HUES64 (cell line): ENCODE measurements around the gene ARHGDIG.

Source experiments
- H3K27ac ChIP-seq: 2 replicates; pipeline ENCODE4 v1.7.0; 2013; ENCODE audit warnings: low read depth, low read length, inconsistent platforms
- H3K27me3 ChIP-seq: 2 replicates; pipeline ENCODE4 v1.6.1; 2013; ENCODE audit warnings: mild to moderate bottlenecking, low read length; ENCODE audit not compliant: insufficient read depth
- H3K36me3 ChIP-seq: 2 replicates; pipeline ENCODE4 v1.6.1; 2013; ENCODE audit warnings: mild to moderate bottlenecking, low read length; ENCODE audit not compliant: insufficient read depth
- H3K4me1 ChIP-seq: 2 replicates; pipeline ENCODE4 v1.6.1; 2013; ENCODE audit warnings: mild to moderate bottlenecking, low read length, moderate library complexity; ENCODE audit not compliant: insufficient read depth
- H3K4me3 ChIP-seq: 2 replicates; pipeline ENCODE4 v1.5.1; 2013; ENCODE audit warnings: mild to moderate bottlenecking, low read length, moderate library complexity
- H3K9ac ChIP-seq: 2 replicates; pipeline ENCODE4 v1.6.1; 2013; ENCODE audit warnings: mild to moderate bottlenecking, low read depth, low read length
- H3K9me3 ChIP-seq: 2 replicates; pipeline ENCODE4 v1.6.1; 2013; ENCODE audit warnings: low read depth, low read length; ENCODE audit not compliant: insufficient read depth
- WGBS: fragments of 150-250, 120-280 bp; methylation state at CpG from one replicate; pipeline ENCODE4 v1.1.7; 2013; ENCODE audit warnings: missing lambda C conversion rate; 5-methylcytosine and 5-hydroxymethylcytosine counted together

ARHGDIG gene

GRCh38 chr16:273547-274421 lies 6.6 kb upstream of the ARHGDIG start:
- H3K4me3 ChIP-seq: no peak overlapping the region
- H3K36me3 ChIP-seq: no peaks in the 10 kb centered on the region
- no peaks in the 10 kb centered on the region for H3K9me3 ChIP-seq
- WGBS: 92% methylated on average over 30 of the region's 30 CpGs
- H3K27me3 ChIP-seq: peaks cover 38% of the 10 kb centered on the region
- H3K9ac ChIP-seq: no peak overlapping the region
- H3K27ac ChIP-seq: no peak overlapping the region
- H3K4me1 ChIP-seq: no peaks in the 10 kb centered on the region

GRCh38 chr16:275041-275641 lies 5.2 kb upstream of the ARHGDIG start:
- H3K4me3 ChIP-seq: peak overlapping the region; percentile 45
- H3K9me3 ChIP-seq: no peaks in the 10 kb centered on the region
- no peaks in the 10 kb centered on the region for H3K36me3 ChIP-seq
- H3K9ac ChIP-seq: no peak overlapping the region
- no peak overlapping the region for H3K27ac ChIP-seq
- no peaks in the 10 kb centered on the region for H3K4me1 ChIP-seq
- H3K27me3 ChIP-seq: peaks cover 51% of the 10 kb centered on the region
- 7% methylated on average over 58 of the region's 58 CpGs for WGBS

GRCh38 chr16:275786-276232 lies 4.6 kb upstream of the ARHGDIG start, which contains the start of gene RGS11:
TSS of gene RGS11 (minus strand) at chr16:275944. CDS start at chr16:275911, 33 bp downstream.
- Histone ChIP-seq H3K9me3 (no peaks in the 10 kb centered on the region), H3K27me3 (peaks cover 55% of the 10 kb centered on the region), H3K27ac (no peak within 1 kb of the TSS), H3K4me3 (peak within 1 kb of the TSS; percentile 45), H3K36me3 (no peaks in the 10 kb centered on the region), H3K4me1 (no peaks in the 10 kb centered on the region), H3K9ac (no peak within 1 kb of the TSS)
- 8% methylated on average over 56 of the region's 56 CpGs for WGBS

- Histone ChIP-seq H3K36me3 (no peaks in the 10 kb centered on the region), H3K27me3 (peaks cover 63% of the 10 kb centered on the region), H3K4me3 (no peak overlapping the region), H3K4me1 (no peaks in the 10 kb centered on the region), H3K27ac (no peak overlapping the region), H3K9ac (no peak overlapping the region), H3K9me3 (no peaks in the 10 kb centered on the region)
- WGBS: 84% methylated on average over 20 of the region's 20 CpGs
These were observed 3.8 kb upstream of the ARHGDIG start for GRCh38 chr16:276426-277077.

GRCh38 chr16:278863-279366 lies 1.5 kb upstream of the ARHGDIG start:
- H3K27me3 ChIP-seq: peaks cover 67% of the 10 kb centered on the region
- H3K27ac ChIP-seq: no peak overlapping the region
- WGBS: 84% methylated on average over 6 of the region's 6 CpGs

GRCh38 chr16:279531-279930 lies 860 bp upstream of the ARHGDIG start:
- Histone ChIP-seq H3K4me1 (no peaks in the 10 kb centered on the region), H3K9me3 (no peaks in the 10 kb centered on the region), H3K27ac (no peak overlapping the region), H3K9ac (no peak overlapping the region), H3K36me3 (no peaks in the 10 kb centered on the region), H3K27me3 (peaks cover 61% of the 10 kb centered on the region), H3K4me3 (no peak overlapping the region)
- 80% methylated on average over 7 of the region's 7 CpGs for WGBS

More at GRCh38 chr16:278863-279366, 1.5 kb upstream of the ARHGDIG start:
- H3K36me3 ChIP-seq: no peaks in the 10 kb centered on the region
- no peak overlapping the region for H3K9ac ChIP-seq
- no peak overlapping the region for H3K4me3 ChIP-seq
- no peaks in the 10 kb centered on the region for H3K4me1 ChIP-seq
- H3K9me3 ChIP-seq: no peaks in the 10 kb centered on the region

- Histone ChIP-seq H3K9ac (no peak overlapping the region), H3K27me3 (peaks cover 56% of the 10 kb centered on the region), H3K27ac (no peak overlapping the region), H3K4me1 (no peaks in the 10 kb centered on the region), H3K9me3 (no peaks in the 10 kb centered on the region), H3K4me3 (peak overlapping the region; percentile 44), H3K36me3 (no peaks in the 10 kb centered on the region)
- WGBS: 9% methylated on average over 47 of the region's 47 CpGs
These were observed 358 bp upstream of the ARHGDIG start for GRCh38 chr16:280005-280460.

- Histone ChIP-seq H3K27me3 (peaks cover 48% of the 10 kb centered on the region), H3K9ac (peak overlapping the region; percentile 67; the same call in 1 of the 2 replicates), H3K27ac (no peak overlapping the region), H3K9me3 (no peaks in the 10 kb centered on the region), H3K4me3 (peak overlapping the region; percentile 52), H3K4me1 (no peaks in the 10 kb centered on the region), H3K36me3 (no peaks in the 10 kb centered on the region)
- WGBS: 63% methylated on average over 27 of the region's 27 CpGs
These were observed 734 bp downstream of the ARHGDIG start for GRCh38 chr16:280991-281659.

- H3K36me3 ChIP-seq: peaks cover 5% of the 10 kb centered on the region; the same call in 1 of the 2 replicates
- no peaks in the 10 kb centered on the region for H3K9me3 ChIP-seq
- H3K27me3 ChIP-seq: peaks cover 42% of the 10 kb centered on the region
- no peaks in the 10 kb centered on the region for H3K4me1 ChIP-seq
- WGBS: 90% methylated on average over 25 of the region's 25 CpGs
- no peak overlapping the region for H3K9ac ChIP-seq
- H3K27ac ChIP-seq: no peak overlapping the region
- H3K4me3 ChIP-seq: no peak overlapping the region
These were observed 1.4 kb downstream of the ARHGDIG start for GRCh38 chr16:281660-282255.

GRCh38 chr16:282491-282890 lies 2.1 kb downstream of the ARHGDIG start:
- H3K27ac ChIP-seq: no peak overlapping the region
- H3K9me3 ChIP-seq: no peaks in the 10 kb centered on the region
- WGBS: 96% methylated on average over 22 of the region's 22 CpGs
- peaks cover 38% of the 10 kb centered on the region for H3K27me3 ChIP-seq
- H3K9ac ChIP-seq: no peak overlapping the region
- peaks cover 12% of the 10 kb centered on the region; the same call in 1 of the 2 replicates for H3K36me3 ChIP-seq
- H3K4me3 ChIP-seq: no peak overlapping the region
- no peaks in the 10 kb centered on the region for H3K4me1 ChIP-seq
